ENCODE results near the gene HPS6. TPM values are rescaled to one million over a fixed set of nuclear protein-coding genes. Genes with fewer than 3 reads are reported as not detected.
"Not testable (repeated sequence)": the region's sequence is repeated elsewhere in the genome, so short reads cannot be mapped to it uniquely, and the experiment has no call there.

HPS6 gene
- total RNA-seq, 1 experiment from 2014 or later, result 31.7 TPM

DNA sequence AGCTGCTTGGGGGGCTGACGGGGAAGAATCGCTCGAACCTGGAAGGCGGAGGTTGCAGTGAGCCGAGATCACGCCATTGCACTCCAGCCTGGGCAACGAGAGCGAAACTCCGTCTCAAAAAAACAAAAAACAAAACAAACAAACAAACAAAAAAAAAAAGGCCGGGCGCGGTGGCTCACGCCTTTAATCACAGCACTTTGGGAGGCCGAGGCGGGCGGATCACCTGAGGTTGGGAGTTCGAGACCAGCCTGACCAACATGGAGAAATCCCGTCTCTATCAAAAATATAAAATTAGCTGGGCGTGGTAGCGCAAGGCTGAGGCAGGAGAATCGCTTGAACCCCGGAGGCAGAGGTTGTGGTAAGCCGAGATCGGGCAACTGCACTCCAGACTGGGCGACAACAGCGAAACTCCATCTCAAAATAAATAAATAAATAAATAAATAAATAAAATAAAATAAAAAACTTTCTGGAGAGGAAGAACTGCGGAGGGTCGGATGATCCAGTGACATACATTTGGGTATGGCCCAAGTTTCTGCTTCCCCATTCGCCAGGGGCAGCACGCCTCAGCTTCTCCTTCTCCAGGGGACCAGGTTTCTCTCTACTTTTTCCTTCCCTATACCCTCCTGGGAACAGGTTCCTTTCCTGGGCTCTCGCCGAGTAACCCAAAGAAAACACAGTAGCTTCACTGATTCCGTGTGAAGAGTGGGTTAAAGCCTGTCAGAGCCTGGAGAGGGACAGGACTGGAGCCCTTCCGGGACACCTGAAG is 10.1 kb upstream of the HPS6 start:
- ATAC-seq; H3K9me3 ChIP-seq (ENCODE audit: control insufficient read depth in 1 of 2, insufficient read depth in 1 of 2, low read depth in 1 of 2, low read length in 2 of 2); H3K27me3 ChIP-seq (ENCODE audit: insufficient read depth, low read length); H4K20me1 ChIP-seq (ENCODE audit: insufficient read depth); H2AFZ ChIP-seq (ENCODE audit: low read depth, low read length, poor library complexity, severe bottlenecking); RAD21 ChIA-PET (ENCODE audit: low non-redundant PET in 1 of 2, low total read pairs in 2 of 2, uncharacterized antibody in 2 of 2, unreplicated experiment in 2 of 2); H3K9me2 ChIP-seq (ENCODE audit: insufficient read depth); BruUV-seq (replicated peaks); H3K36me3 ChIP-seq (ENCODE audit: control insufficient read depth in 1 of 2, insufficient read depth in 2 of 2, low read length in 2 of 2): not testable (repeated sequence)
- ChIA-PET POLR2A (interaction anchor here (1.0 to 1.9 kb wide), 6 partner anchors 11 to 214 kb away, joined by 3 to 4 read pairs (median 3); partner anchors contain the start of gene NOLC1), CTCF (interaction anchor here (0.8 to 4.5 kb wide), 6 partner anchors 17 to 453 kb away, joined by 3 to 27 read pairs (median 4); no protein-coding TSS in a partner anchor)
- Histone ChIP-seq H3K9ac (ENCODE audit: low read length) (peak overlapping the region; percentile 77), H3K79me2 (ENCODE audit: insufficient read depth, low read length) (peaks cover 56% of the 10 kb centered on the region), H3K4me2 (ENCODE audit: low read length) (peak overlapping the region; percentile 77), H3K4me3 (replicated peaks in 1 of 2; ENCODE audit: low read depth in 1 of 2, low read length in 2 of 2) (peak overlapping the region; percentile 77 to 91), H3K4me1 (ENCODE audit: control insufficient read depth in 1 of 2, insufficient read depth in 2 of 2, low read length in 2 of 2) (peaks cover 40 to 52% of the 10 kb centered on the region in 2 experiments), H3K27ac (ENCODE audit: low read depth, low read length) (peak overlapping the region; percentile 90)
- intact Hi-C loops (cut with micrococcal nuclease), result loop anchor here (5.0 kb wide), 1 partner anchor 218 kb away; no protein-coding TSS in a partner anchor
- peak; percentile 26 for DNase-seq (ENCODE audit: low read depth, low spot score)
- TF ChIP-seq YY1 (IDR thresholded peaks at IDR 0.05; ENCODE audit: extremely low read depth, insufficient replicate concordance, low read depth, low read length), result peak; percentile 1

DNA sequence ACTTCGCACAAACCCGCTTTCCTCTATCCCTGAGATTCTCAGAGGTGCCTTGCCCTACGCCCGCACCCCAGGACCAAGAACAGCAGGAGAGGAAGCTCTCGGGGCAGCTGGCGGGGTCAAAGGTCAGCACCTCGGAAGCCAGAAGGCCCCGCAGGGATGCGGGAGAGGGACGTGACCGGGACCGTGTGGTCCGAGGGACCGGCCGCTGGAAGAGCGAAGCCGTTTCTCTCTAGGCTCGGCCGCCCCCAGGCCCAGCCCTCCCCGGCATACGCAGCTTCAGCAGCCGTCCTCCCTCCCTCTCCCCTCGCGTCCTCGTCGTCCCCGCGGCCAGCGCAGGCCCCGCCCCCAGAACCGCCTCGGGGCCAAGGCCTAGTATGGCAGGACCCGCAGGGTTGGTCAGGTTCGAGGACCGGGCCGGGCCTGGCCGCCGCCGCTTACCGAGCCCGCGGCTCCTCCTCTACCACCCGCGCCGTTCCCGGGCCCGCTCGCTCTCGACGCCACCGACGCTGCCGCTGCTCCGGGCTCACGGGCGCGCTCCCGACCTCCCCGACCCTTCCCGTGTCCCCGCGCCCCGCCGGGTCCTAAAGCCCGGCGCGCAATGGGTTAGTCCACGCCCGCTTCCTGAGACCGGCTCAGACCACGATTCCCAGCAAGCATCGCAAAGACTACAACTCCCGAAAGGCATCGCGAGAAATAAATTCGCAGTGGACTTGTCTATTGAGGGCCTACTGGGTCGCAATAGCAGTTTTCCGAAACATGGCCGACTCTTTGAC is 9.3 kb upstream of the HPS6 start, which contains the start of gene ARMH3:
TSS of gene ARMH3 (minus strand) at position 527 of the 773 bp plus-strand sequence. CDS start 16,059 bp downstream, outside the sequence.
- RAD21 ChIA-PET (ENCODE audit: low non-redundant PET in 1 of 2, low total read pairs in 2 of 2, uncharacterized antibody in 2 of 2, unreplicated experiment in 2 of 2), result no interaction called here
- DNase-seq (ENCODE audit: low read depth, low spot score) (peak; percentile 99), ATAC-seq (peak; percentile 85)
- Histone ChIP-seq H2AFZ (ENCODE audit: low read depth, low read length, poor library complexity, severe bottlenecking) (peak within 1 kb of the TSS; percentile 81), H3K9me2 (ENCODE audit: insufficient read depth) (no peaks in the 10 kb centered on the region), H3K27ac (ENCODE audit: low read depth, low read length) (peak within 1 kb of the TSS; percentile 90), H3K4me3 (replicated peaks in 1 of 2; ENCODE audit: low read depth in 1 of 2, low read length in 2 of 2) (peak within 1 kb of the TSS; percentile 77 to 91), H3K36me3 (ENCODE audit: control insufficient read depth in 1 of 2, insufficient read depth in 2 of 2, low read length in 2 of 2) (no peaks in the 10 kb centered on the region), H4K20me1 (ENCODE audit: insufficient read depth) (no peaks in the 10 kb centered on the region), H3K9ac (ENCODE audit: low read length) (peak within 1 kb of the TSS; percentile 77), H3K79me2 (ENCODE audit: insufficient read depth, low read length) (peaks cover 49% of the 10 kb centered on the region), H3K27me3 (ENCODE audit: insufficient read depth, low read length) (no peaks in the 10 kb centered on the region), H3K4me2 (ENCODE audit: low read length) (peak within 1 kb of the TSS; percentile 77), H3K9me3 (ENCODE audit: control insufficient read depth in 1 of 2, insufficient read depth in 1 of 2, low read depth in 1 of 2, low read length in 2 of 2) (no peaks in the 10 kb centered on the region), H3K4me1 (ENCODE audit: control insufficient read depth in 1 of 2, insufficient read depth in 2 of 2, low read length in 2 of 2) (peaks cover 40 to 52% of the 10 kb centered on the region in 2 experiments)
- no peak for TF ChIP-seq FOSL1 (IDR thresholded peaks at IDR 0.05; ENCODE audit: low read depth)
- peak; percentile 99 for TF ChIP-seq ZFX (IDR thresholded peaks at IDR 0.05)
- peak; percentile 68 for TF ChIP-seq POLR2AphosphoS5 (IDR thresholded peaks at IDR 0.05; ENCODE audit: low read depth, low read length)
- TF ChIP-seq POLR2A (IDR thresholded peaks at IDR 0.05; ENCODE audit: borderline replicate concordance, extremely low read depth, insufficient read depth, insufficient read length), result peak; percentile 84
- TF ChIP-seq, protein P1, sequence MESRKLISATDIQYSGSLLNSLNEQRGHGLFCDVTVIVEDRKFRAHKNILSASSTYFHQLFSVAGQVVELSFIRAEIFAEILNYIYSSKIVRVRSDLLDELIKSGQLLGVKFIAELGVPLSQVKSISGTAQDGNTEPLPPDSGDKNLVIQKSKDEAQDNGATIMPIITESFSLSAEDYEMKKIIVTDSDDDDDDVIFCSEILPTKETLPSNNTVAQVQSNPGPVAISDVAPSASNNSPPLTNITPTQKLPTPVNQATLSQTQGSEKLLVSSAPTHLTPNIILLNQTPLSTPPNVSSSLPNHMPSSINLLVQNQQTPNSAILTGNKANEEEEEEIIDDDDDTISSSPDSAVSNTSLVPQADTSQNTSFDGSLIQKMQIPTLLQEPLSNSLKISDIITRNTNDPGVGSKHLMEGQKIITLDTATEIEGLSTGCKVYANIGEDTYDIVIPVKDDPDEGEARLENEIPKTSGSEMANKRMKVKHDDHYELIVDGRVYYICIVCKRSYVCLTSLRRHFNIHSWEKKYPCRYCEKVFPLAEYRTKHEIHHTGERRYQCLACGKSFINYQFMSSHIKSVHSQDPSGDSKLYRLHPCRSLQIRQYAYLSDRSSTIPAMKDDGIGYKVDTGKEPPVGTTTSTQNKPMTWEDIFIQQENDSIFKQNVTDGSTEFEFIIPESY (IDR thresholded peaks at IDR 0.05; ENCODE audit: extremely low read depth, insufficient replicate concordance, low read length), result peak; percentile 93
- peak; percentile 95 for TF ChIP-seq YY1 (IDR thresholded peaks at IDR 0.05; ENCODE audit: extremely low read depth, insufficient replicate concordance, low read depth, low read length)
- BruUV-seq (replicated peaks), result TSS peak; percentile 47
- POLR2A ChIA-PET, result interaction anchor here (0.7 to 1.9 kb wide), 9 partner anchors 12 to 842 kb away, joined by 3 to 4 read pairs (median 3); partner anchors contain the start of gene NOLC1
- CTCF ChIA-PET, result interaction anchor here (1.1 to 4.5 kb wide), 7 partner anchors 11 to 453 kb away, joined by 3 to 27 read pairs (median 4); no protein-coding TSS in a partner anchor
- intact Hi-C loops (cut with micrococcal nuclease), result loop anchor here (1.0 to 5.0 kb wide), 2 partner anchors 76 to 219 kb away; no protein-coding TSS in a partner anchor

Measured in HCT116 (cell line).